GM19328 (cell line): ENCODE results near the gene ADM.

ENCODE experiments used
- ATAC-seq: cut with Tn5 transposase; IDR thresholded peaks from one replicate; pipeline ENCODE4 v1.9.1; 2021; ENCODE audit warnings: mild to moderate bottlenecking, moderate library complexity; ENCODE audit not compliant: unreplicated experiment

The ADM gene

GRCh38 chr11:10289765-10290380, 15.0 kb upstream of the ADM start:
- ATAC-seq: no peak

- no peak for ATAC-seq
These were observed 12.9 kb upstream of the ADM start for GRCh38 chr11:10291801-10292638.

- no peak for ATAC-seq
These were observed 11.2 kb upstream of the ADM start, which contains the start of gene SBF2 for GRCh38 chr11:10293423-10294289. Gene SBF2 (minus strand): TSS chr11:10294219. CDS start chr11:10294069, 150 bp downstream.

GRCh38 chr11:10294290-10294953, 10.5 kb upstream of the ADM start:
- ATAC-seq: no peak

GRCh38 chr11:10295064-10295901, 9.6 kb upstream of the ADM start:
- no peak for ATAC-seq

GRCh38 chr11:10298342-10298741, 6.5 kb upstream of the ADM start:
- ATAC-seq: peak; percentile 92

GRCh38 chr11:10301656-10302358, 3.1 kb upstream of the ADM start:
- ATAC-seq: no peak

GRCh38 chr11:10302359-10302743, 2.5 kb upstream of the ADM start:
- no peak for ATAC-seq

GRCh38 chr11:10302744-10303557, 1.9 kb upstream of the ADM start:
- ATAC-seq: no peak

- no peak for ATAC-seq
These were observed 1.1 kb upstream of the ADM start for GRCh38 chr11:10303558-10304363.

GRCh38 chr11:10305262-10305963, 540 bp downstream of the ADM start:
- no peak for ATAC-seq

- no peak for ATAC-seq
These were observed 1.4 kb downstream of the ADM start for GRCh38 chr11:10305964-10306918.

- ATAC-seq: no peak
These were observed 2.1 kb downstream of the ADM start for GRCh38 chr11:10307022-10307399.

GRCh38 chr11:10307400-10308200, 2.7 kb downstream of the ADM start:
- ATAC-seq: peak; percentile 61
